Peyer's patch (tissue), 4 donors: Measurements from ENCODE around the gene EFNA5.

Source experiments
- CTCF ChIP-seq, 6 experiments: fragments of 450-650 bp in 4 of 6; fragments of 200-600 bp in 2 of 6; sonication (generic) in 1 of 6; IDR thresholded peaks; one replicate each; pipeline ENCODE4 v1.5.1; 2017 to 2019; ENCODE audit warnings: antibody characterized with exemption in 6 of 6, mild to moderate bottlenecking in 3 of 6, moderate library complexity in 1 of 6
- POLR2A ChIP-seq, 2 donors: fragments of 450-650 bp; IDR thresholded peaks; one replicate each; pipeline ENCODE4 v1.5.1; 2017; ENCODE audit warnings: antibody characterized with exemption in 2 of 2, mild to moderate bottlenecking in 2 of 2, moderate library complexity in 2 of 2

DNA sequence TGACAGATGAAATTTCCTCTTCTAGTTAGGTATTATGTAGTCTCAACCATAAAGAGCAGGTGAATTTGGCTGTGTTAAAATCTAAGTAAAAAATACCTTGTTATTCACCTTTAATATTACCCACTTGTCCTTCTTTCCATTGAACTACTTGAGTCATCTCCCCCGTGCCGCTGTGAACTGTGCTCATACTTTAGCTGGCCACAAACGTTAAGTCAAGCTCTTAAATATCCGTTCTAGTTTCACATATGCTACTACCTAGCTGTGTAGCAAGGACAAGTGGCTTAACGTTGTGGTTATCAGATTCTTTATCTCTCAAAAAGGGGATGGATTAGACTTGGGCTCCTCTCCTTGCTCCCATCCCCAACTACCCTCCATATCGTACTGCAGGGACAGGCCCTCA lies 110.4 kb downstream of the EFNA5 start:
- TF ChIP-seq CTCF (IDR thresholded peaks at IDR 0.05) (no peak), POLR2A (IDR thresholded peaks at IDR 0.05) (no peak)
